Stomach (tissue), 9 donors: ENCODE measurements around the gene EHMT1. TPM values are rescaled to one million over a fixed set of nuclear protein-coding genes. Genes with fewer than 3 reads are reported as not detected.

ENCODE experiments used
- DNase-seq, 2 donors: peaks; one replicate each; pipeline versions ENCODE4 v3.0.0 to v3.0.0-alpha.2; 2013 to 2019
- H3K27ac ChIP-seq, 5 donors: fragments of 200-600 bp in 4 of 5; sonication (generic) in 4 of 5; one replicate each; pipeline ENCODE4 v1.5.1; 2013 to 2019; ENCODE audit warnings: mild to moderate bottlenecking in 1 of 5, moderate library complexity in 1 of 5
- H3K27me3 ChIP-seq, 3 donors: fragments of 200-600 bp; sonication (generic); one replicate each; pipeline ENCODE4 v1.5.1; 2017 to 2019; ENCODE audit warnings: mixed run types in 1 of 3
- H3K36me3 ChIP-seq, 4 donors: fragments of 200-600 bp; sonication (generic); 1 replicate in 3 of 4; 2 replicates in 1 of 4; pipeline ENCODE4 v1.5.1; 2016 to 2019
- H3K4me1 ChIP-seq, 4 donors: fragments of 200-600 bp; sonication (generic); one replicate each; pipeline ENCODE4 v1.5.1; 2016 to 2019
- H3K4me3 ChIP-seq, 4 donors: fragments of 200-600 bp; sonication (generic) in 3 of 4; one replicate each; pipeline ENCODE4 v1.5.1; 2016 to 2019; ENCODE audit warnings: mild to moderate bottlenecking in 1 of 4
- H3K9me3 ChIP-seq, 4 donors: fragments of 200-600 bp; sonication (generic); one replicate each; pipeline ENCODE4 v1.5.1; 2016 to 2019
- CTCF ChIP-seq, 7 experiments: fragments of 450-650 bp in 4 of 7; fragments of 200-600 bp in 3 of 7; sonication (generic) in 3 of 7; IDR thresholded peaks; one replicate each; pipeline ENCODE4 v1.5.1; 2016 to 2019; ENCODE audit warnings: antibody characterized with exemption in 7 of 7, control low read depth in 2 of 7, mild to moderate bottlenecking in 1 of 7
- EP300 ChIP-seq: sonication (generic); formaldehyde crosslinking; IDR thresholded peaks from one replicate; pipeline ENCODE4 v1.6.1; 2017; ENCODE audit warnings: antibody characterized with exemption
- POLR2A ChIP-seq, 4 donors: fragments of 450-650 bp; IDR thresholded peaks; one replicate each; pipeline ENCODE4 v1.6.1; 2016; ENCODE audit warnings: antibody characterized with exemption in 4 of 4, control low read depth in 2 of 4, mild to moderate bottlenecking in 1 of 4, moderate library complexity in 1 of 4
- POLR2AphosphoS5 ChIP-seq, 3 donors: sonication (generic); formaldehyde crosslinking; IDR thresholded peaks; one replicate each; pipeline ENCODE4 v1.6.1; 2016; ENCODE audit warnings: antibody characterized with exemption in 3 of 3
- WGBS, 5 donors: extraction: QIAGEN DNeasy Blood & Tissue Kit in 3 of 5; methylation state at CpG; one replicate each; pipeline versions ENCODE4 v1.1.5 to v1.1.7; 2013 to 2018; 5-methylcytosine and 5-hydroxymethylcytosine counted together
- intact Hi-C: fragments of 100-400 bp; cut with DNase I; formaldehyde crosslinking; loops from one replicate; pipeline ENCODE4 v1.15.1; 2023; ENCODE audit warnings: low total_unique reads
- polyA plus RNA-seq, 3 donors: library from polyadenylated mRNA; stranded (reverse); fragments of 200-250 nt; gene quantifications; one replicate each; pipeline ENCODE4 v1.2.3, GENCODE V29; 2013
- total RNA-seq, 5 donors: library from RNA; depleted of rRNA; stranded (reverse); fragments of >200 nt; gene quantifications; one replicate each; pipeline versions ENCODE4 v1.1.0 to v1.2.3, GENCODE V29; 2014 to 2016
- donor health status: healthy with polysubstance abuse.
- donor health status: Bipolar disorder and iron deficiency.
- donor health status: healthy.

Gene EHMT1
- total and polyA plus RNA-seq, 8 donors, result 23.9 to 419 (median 79.5) TPM

GRCh38 chr9:137843355-137843754 is 224.6 kb downstream of the EHMT1 start:
- no peaks in the 10 kb centered on the region for H3K4me1 ChIP-seq
- DNase-seq, result no peak
- H3K27ac ChIP-seq, result no peak overlapping the region
- peaks cover 0 to 3% (median 0%) of the 10 kb centered on the region in 4 donors for H3K9me3 ChIP-seq
- TF ChIP-seq POLR2A (IDR thresholded peaks at IDR 0.05), result no peak
- no peak for TF ChIP-seq CTCF (IDR thresholded peaks at IDR 0.05)
- TF ChIP-seq EP300, result no peak
- no peak for TF ChIP-seq POLR2AphosphoS5 (IDR thresholded peaks at IDR 0.05)
- peaks cover 0 to 4% (median 3%) of the 10 kb centered on the region in 4 donors for H3K36me3 ChIP-seq
- no peaks in the 10 kb centered on the region for H3K27me3 ChIP-seq
- 84 to 93% (median 88%) methylated on average over 9 of the region's 9 CpGs for WGBS, 5 donors
- H3K4me3 ChIP-seq, result no peak overlapping the region
- intact Hi-C loops, result no loop called here

- 48 to 55% (median 53%) methylated on average over 5 of the region's 5 CpGs for WGBS, 5 donors
- H3K4me3 ChIP-seq, result no peak overlapping the region
- H3K27me3 ChIP-seq, result no peaks in the 10 kb centered on the region
- H3K9me3 ChIP-seq, result peaks cover 14 to 41% (median 36%) of the 10 kb centered on the region in 4 donors
- no peaks in the 10 kb centered on the region for H3K4me1 ChIP-seq
- no peaks in the 10 kb centered on the region for H3K36me3 ChIP-seq
- TF ChIP-seq EP300 (no peak), POLR2A (IDR thresholded peaks at IDR 0.05) (no peak), CTCF (IDR thresholded peaks at IDR 0.05) (no peak), POLR2AphosphoS5 (IDR thresholded peaks at IDR 0.05) (no peak)
- intact Hi-C loops, result no loop called here
- DNase-seq, result no peak
- no peak overlapping the region for H3K27ac ChIP-seq
Measured at GRCh38 chr9:137851516-137852267, 232.9 kb downstream of the EHMT1 start.

DNA sequence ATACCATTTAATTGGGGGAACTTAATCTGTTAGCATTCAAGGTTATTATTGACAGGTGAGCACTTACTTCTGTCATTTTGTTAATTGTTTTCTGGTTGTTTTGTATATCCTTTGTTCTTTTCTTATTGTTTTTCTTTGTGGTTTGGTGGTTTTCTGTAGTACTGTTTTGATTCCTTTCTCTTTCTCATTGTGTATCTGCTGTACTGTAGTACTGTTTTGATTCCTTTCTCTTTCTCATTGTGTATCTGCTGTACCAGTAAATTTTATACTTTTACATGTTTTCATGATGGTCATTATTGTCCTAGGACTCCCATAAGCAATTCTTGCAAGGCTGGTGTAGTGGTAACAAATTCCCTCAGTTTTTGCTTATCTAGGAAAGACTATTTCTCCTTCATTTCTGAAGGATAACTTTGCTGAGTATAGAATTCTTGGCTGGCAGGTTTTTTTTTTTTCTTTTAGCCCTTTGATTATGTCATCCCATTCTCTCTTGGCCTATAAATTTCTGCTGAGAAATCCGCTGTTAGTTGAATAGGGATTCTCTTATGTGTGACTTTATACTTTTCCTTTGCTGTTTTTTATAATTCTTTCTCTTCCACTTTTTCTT is 234.7 kb downstream of the EHMT1 start:
- Histone ChIP-seq H3K36me3 (no peaks in the 10 kb centered on the region), H3K9me3 (peaks cover 14 to 47% (median 38%) of the 10 kb centered on the region in 4 donors), H3K27me3 (no peaks in the 10 kb centered on the region), H3K4me3 (no peak overlapping the region), H3K27ac (no peak overlapping the region), H3K4me1 (no peaks in the 10 kb centered on the region)
- WGBS, 5 donors, result 84 to 97% (median 90%) methylated on average over 1 of the region's 1 CpG
- intact Hi-C loops, result no loop called here
- DNase-seq, result no peak
- TF ChIP-seq EP300 (no peak), CTCF (IDR thresholded peaks at IDR 0.05) (no peak), POLR2AphosphoS5 (IDR thresholded peaks at IDR 0.05) (no peak)

GRCh38 chr9:137860361-137860760 is 241.6 kb downstream of the EHMT1 start:
- no peak overlapping the region for H3K27ac ChIP-seq
- H3K27me3 ChIP-seq, result no peaks in the 10 kb centered on the region
- TF ChIP-seq EP300 (no peak), CTCF (IDR thresholded peaks at IDR 0.05) (no peak), POLR2A (IDR thresholded peaks at IDR 0.05) (no peak), POLR2AphosphoS5 (IDR thresholded peaks at IDR 0.05) (no peak)
- WGBS, 5 donors, result 44 to 96% (median 92%) methylated on average over 1 of the region's 1 CpG
- H3K36me3 ChIP-seq, result no peaks in the 10 kb centered on the region
- no peaks in the 10 kb centered on the region for H3K4me1 ChIP-seq
- no peak for DNase-seq
- peaks cover 6 to 48% (median 24%) of the 10 kb centered on the region in 4 donors for H3K9me3 ChIP-seq
- intact Hi-C loops, result no loop called here
- H3K4me3 ChIP-seq, result no peak overlapping the region
